T-helper 1 cell (primary cell): ENCODE measurements around the gene SYNGR2.

ENCODE experiments used
- DNase-seq, 5 donors: peaks; one replicate each; pipeline ENCODE4 v3.0.0-alpha.2; 2012 to 2020

Gene SYNGR2

DNA sequence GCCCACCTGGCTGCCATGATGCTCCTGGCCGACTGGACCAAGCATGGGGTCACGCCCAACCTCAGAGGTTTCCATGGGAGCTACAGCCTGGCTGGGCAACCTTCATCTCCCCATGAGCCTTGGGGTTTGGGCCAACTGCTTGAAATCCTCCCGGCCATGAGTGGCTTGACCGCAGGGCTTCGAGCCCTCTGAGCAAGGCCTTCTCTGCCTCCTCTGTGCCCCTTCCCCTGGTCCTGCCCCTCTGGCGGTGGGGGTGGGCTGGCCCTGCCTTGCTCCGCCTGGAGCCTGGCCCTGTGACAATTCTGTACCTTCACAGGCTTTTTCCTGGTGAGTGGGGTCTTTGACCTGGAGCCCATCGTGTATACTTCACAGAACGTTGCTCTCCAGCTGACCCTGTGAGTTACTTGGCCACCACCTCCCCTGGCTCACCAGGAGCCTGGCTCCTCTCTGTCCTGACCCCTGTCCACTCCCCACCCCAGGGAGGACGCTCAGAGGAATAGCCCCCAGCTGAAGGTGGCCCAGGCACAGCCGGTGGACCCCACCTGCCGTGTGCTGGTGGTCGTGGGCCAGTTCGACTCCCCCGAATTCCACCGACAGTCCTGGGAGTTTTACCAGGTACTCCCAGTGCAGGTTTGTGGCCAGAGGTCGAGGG, 36.9 kb downstream of the SYNGR2 start:
- DNase-seq, result no peak

DNA sequence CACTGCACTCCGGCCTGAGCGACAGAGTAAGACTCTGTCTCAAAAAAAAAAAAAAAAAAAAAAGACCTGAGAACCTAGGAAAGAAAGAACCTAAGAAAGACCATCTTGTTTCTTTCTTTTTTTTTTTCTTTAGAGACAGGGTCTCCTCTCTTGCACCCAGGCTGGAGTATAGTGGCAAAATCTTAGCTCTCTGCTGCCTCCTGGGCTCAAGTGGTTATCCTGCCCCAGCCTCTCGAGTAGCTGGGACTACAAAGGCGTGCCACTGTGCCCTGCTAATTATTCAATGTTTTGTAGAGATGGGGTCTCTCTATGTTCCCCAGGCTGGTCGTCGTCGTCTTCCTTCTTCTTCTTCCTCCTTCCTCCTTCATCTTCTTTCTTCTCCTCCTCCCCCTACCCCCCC, 37.9 kb downstream of the SYNGR2 start:
- DNase-seq, result no peak

- no peak for DNase-seq
Measured at GRCh38 chr17:78208486-78208885, 40.1 kb downstream of the SYNGR2 start.

DNA sequence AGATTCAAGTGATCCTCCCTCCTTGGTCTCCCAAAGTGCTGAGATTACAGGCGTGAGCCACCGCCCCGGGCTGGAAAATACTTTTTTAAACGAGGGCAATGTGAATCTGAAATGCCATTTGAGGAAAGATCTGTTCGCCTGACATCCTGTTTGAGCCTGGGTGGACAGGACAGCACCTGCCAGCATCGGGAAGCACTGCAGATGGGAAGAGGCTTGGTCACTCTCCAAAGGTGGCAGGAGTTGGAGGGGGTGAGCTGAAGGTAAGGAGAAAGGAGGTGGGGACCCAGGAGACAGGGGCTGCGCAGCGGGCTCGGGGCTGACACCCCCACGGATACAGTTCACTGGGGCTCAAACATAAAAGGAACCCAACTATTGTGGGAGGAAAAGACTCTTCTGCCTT, 41.7 kb downstream of the SYNGR2 start:
- no peak for DNase-seq

DNA sequence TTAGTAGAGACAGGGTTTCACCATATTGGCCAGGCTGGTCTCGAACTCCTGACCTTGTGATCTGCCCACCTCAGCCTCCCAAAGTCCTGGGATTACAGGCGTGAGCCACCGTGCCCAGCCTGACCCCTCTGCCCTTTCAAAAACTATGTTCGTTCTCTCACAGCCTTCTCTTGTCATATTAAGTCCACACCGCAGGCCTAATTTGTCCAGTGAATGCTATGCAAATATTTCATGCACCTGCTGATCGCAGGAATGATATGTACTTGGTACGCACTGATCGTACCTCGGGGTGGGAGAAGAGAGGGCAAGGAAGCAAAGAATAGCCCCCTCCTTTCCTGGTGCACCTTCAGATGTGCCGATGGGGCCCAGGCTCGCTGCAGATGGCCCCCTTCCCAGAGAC, 42.7 kb downstream of the SYNGR2 start:
- DNase-seq, result no peak

GRCh38 chr17:78214016-78214705, 45.8 kb downstream of the SYNGR2 start, which contains the start of gene BIRC5:
BIRC5 (plus strand) TSS chr17:78214253; CDS start chr17:78214317, 64 bp downstream.
- DNase-seq, result peak; percentile 79 to 88 (median 87)

DNA sequence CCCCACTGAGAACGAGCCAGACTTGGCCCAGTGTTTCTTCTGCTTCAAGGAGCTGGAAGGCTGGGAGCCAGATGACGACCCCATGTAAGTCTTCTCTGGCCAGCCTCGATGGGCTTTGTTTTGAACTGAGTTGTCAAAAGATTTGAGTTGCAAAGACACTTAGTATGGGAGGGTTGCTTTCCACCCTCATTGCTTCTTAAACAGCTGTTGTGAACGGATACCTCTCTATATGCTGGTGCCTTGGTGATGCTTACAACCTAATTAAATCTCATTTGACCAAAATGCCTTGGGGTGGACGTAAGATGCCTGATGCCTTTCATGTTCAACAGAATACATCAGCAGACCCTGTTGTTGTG, 46.3 kb downstream of the SYNGR2 start:
- no peak for DNase-seq

- no peak for DNase-seq
Measured at GRCh38 chr17:78219396-78220150, 51.2 kb downstream of the SYNGR2 start.
